ENCODE measurements around the gene TKTL1. TPM values are rescaled to one million over a fixed set of nuclear protein-coding genes. Genes with fewer than 3 reads are reported as not detected.

TKTL1 gene
- polyA plus RNA-seq, 1 donor, result 0.67 TPM

DNA sequence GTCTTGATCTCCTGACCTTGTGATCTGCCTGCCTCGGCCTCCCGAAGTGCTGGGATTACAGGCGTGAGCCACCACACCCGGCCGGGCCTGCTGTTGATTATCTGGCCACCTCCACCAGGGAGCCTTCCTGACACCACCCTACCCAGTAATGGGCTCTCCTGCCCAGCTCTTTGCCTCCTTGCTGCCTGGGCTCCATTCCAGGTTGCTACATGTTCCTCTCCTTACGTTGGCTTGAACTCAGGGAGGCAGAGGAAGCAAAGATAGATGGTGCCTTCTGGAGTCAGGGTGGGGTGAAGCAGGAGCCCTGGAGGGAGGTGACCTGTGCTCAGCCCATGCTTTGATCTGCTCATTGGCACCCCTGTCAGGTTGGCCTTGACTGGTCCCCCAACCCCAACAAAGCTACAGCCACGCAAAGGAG, 52.5 kb downstream of the TKTL1 start:
- no peak for DNase-seq

- DNase-seq, result no peak
These were observed 53.2 kb downstream of the TKTL1 start for GRCh38 chrX:154348646-154349358.

- DNase-seq, result no peak
These were observed 53.9 kb downstream of the TKTL1 start for GRCh38 chrX:154349359-154349935.

DNA sequence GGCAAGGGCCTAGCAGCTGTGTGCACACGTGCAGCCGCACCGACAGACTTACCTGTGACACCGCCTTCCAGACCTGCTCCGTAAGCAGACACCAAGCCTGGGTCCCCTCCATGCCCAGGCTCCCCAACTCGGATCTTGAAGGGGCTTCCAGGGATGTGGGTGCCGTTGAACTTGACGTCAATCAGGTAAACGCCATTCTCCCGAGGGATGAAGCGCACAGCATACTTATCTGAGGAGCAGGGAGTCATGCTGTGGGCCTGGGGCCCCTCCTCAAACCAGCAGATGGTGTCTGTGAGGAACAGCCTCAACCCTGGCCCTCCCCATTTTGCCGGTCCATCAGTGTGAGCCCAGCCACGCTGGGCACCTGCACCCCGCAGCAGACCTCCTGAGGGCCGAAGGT, 54.4 kb downstream of the TKTL1 start:
- no peak for DNase-seq

GRCh38 chrX:154350429-154351182, 55.0 kb downstream of the TKTL1 start:
- no peak for DNase-seq

GRCh38 chrX:154351183-154352011, 55.8 kb downstream of the TKTL1 start:
- DNase-seq, result no peak

- DNase-seq, result no peak
These were observed 56.4 kb downstream of the TKTL1 start for GRCh38 chrX:154352012-154352401.

DNA sequence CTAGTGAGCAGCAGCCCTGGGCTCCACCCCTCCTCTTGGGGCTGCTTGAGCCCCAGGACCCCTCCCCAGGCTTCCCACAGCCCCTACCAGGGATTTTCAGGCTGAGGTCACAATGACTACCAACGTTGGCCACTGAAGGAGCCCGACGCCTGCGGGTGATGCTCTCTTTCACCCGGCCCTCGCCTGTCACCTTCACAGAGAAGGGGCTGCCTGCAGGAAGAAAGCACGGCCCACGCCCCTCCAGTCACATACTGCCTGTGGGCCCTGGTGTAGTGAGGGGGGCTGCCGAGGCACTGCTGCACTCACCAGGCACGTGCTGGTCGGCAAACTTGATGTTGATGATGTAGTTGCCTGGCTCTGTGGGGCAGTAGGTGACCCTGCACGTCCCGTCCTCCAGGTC, 56.9 kb downstream of the TKTL1 start:
- no peak for DNase-seq

GRCh38 chrX:154353172-154353843, 57.7 kb downstream of the TKTL1 start:
- no peak for DNase-seq

DNA sequence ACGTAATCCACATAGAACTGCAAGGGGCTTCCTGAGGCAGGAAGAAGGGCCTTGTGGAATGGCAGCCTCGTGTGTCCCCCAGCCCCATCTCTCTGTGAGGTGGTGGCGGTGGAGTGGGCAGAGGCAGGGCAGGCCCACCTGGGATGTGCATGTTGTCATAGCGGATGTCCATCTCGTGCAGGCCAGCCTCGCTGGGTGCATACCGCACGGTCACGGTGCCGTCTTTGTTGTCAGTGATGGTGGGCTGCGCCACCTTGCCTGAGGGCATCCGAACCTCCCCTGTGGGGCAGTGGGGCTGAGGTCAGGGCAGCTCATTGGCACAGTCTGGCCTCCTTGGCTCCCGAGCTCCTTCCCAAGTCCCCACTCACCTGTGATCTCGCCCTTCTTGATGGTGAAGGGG, 58.4 kb downstream of the TKTL1 start:
- DNase-seq, result no peak

DNA sequence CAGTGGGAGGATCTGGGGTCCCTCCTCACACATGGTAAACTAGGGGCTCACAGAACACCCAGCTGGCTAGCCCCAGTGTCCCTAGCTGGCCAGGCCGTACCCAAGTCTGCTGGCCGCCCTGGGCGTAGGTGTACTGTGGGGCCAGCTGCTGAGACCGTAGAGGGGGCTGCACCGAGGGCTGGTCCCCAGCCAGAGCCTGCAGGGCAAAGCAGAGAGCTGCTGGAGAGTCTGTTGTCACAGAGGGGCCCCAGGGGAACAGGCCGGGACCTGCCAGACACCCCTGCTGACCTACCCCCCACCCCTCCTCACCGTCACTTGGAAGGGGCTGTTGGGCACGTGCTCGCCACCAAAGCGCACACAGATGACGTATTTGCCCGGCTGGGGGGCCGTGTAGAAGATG, 58.9 kb downstream of the TKTL1 start:
- DNase-seq, result no peak

- DNase-seq, result no peak
These were observed 59.6 kb downstream of the TKTL1 start for GRCh38 chrX:154355094-154355775.

DNA sequence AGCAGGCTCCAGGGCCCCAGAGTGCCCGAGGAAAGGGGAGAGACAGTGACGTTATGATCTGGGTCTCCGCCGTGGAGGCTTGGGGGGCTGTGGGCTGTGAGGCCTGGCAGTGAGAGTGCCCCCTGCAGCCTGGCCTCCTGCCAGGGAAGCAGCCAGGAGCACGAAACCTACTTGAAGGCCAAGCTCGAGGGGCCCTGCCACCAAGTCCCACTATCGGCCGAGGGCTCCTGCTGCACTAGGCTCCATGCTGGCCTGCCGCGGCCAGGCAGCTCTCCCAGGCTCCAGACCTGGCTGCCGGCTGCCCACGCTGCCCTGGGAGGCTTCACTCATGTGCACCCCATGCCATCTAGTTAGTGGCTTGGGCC, 60.2 kb downstream of the TKTL1 start:
- DNase-seq, result no peak

DNA sequence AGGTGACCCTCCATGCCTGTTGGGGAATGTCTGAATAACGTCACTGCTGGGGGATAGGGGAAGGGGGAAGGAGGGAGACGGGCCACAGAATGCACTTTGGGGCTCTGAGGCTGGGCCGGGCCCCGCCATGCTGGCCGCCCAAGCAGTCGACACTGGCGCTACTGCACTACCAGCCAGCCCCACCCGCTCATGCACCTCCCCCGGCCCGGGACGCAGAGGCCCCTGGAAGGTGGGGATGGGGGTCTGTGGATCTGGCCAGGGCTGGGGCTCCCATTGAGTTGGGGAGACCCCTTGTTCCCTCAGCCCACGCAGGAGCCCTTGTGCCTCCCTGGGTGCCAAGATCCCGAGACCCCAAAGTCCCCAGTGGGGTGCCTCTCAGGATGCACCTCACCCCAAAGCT, 61.0 kb downstream of the TKTL1 start:
- DNase-seq, result no peak

DNA sequence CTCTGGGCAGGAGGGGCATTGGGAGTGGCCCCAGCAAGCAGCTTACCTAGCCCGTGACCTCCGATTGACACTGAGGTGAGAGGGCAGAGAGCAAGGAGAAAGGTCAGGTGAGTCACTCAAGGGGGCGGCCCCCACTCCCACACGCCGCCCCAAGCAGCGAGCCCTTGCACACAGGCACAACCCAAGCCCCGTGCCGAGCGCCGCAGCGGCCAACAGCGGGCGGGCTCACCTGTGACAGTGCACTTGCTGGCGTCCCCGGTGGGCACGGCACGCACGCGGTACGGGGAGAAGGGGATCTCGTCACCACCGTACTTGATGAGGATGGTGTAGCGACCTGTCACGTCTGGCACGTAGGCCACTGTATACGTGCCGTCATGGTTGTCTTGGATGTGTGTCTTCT, 61.6 kb downstream of the TKTL1 start:
- no peak for DNase-seq

DNA sequence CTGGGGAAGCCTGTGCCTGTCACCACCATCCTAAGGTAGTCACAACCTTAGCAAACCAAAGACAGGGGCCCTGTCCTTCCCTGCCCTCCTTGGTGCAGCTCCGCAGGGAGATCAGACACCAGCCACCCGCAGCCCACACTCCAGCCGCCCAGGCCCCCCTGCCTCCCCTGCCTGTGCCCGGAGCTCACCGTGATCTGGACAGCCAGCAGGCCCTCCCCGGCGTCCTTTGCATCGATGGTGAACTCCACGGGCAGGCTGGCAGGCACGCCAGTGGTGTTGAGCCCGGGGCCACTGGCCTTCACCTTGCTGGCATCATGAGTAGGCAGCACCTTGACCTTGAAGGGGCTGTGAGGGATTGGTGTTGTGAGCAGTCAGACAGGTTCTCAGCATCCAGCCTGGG, 62.4 kb downstream of the TKTL1 start:
- DNase-seq, result no peak

- DNase-seq, result no peak
These were observed 63.2 kb downstream of the TKTL1 start for GRCh38 chrX:154358829-154359228.

DNA sequence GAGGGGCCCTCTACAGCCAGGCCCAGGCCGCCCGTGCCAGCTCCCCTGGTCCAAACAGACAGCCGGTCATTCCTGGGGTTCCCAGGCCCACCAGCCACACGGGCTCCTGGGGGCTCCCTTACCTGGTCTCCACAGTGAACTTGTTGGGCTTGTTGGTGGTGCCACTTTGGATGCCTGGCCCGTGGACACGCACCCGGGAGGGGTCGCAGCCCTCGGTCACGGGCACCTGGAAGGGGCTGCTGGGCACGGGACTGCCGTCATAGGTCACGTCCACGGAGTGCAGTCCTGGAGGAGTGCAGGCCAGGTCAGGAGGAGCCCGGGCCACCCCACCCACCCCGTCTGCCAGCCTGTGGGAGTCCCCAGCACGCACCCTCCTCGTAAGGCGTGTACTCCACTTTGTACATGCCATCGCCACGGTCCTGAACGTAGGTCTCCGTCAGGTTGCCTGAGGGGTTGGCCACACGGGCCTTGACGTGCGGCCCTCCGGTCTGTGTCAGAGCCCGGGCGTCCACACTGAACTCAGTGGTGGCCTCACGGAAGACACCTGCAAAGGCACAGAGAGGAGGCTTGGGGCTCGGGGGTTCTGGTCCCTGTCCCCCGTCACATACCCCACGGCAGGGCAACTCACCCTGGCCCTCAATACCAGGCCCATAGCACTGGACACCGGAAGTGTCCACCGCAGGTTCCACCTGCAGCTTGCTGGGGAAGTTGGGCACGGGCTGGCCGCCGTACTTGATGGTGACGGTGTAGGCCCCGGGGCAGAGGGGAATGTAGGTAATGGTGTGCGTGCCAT, 64.0 kb downstream of the TKTL1 start:
- no peak for DNase-seq

GRCh38 chrX:154360155-154360713, 64.6 kb downstream of the TKTL1 start:
- no peak for DNase-seq

GRCh38 chrX:154362085-154362742, 66.6 kb downstream of the TKTL1 start:
- DNase-seq, result no peak
